ENCODE results near the gene TTC31.
A peak's percentile ranks its signal among the peaks of the same experiment; 100 is the strongest.
"Not testable (repeated sequence)": the region's sequence is repeated elsewhere in the genome, so short reads cannot be mapped to it uniquely, and the experiment has no call there.

The TTC31 gene

DNA sequence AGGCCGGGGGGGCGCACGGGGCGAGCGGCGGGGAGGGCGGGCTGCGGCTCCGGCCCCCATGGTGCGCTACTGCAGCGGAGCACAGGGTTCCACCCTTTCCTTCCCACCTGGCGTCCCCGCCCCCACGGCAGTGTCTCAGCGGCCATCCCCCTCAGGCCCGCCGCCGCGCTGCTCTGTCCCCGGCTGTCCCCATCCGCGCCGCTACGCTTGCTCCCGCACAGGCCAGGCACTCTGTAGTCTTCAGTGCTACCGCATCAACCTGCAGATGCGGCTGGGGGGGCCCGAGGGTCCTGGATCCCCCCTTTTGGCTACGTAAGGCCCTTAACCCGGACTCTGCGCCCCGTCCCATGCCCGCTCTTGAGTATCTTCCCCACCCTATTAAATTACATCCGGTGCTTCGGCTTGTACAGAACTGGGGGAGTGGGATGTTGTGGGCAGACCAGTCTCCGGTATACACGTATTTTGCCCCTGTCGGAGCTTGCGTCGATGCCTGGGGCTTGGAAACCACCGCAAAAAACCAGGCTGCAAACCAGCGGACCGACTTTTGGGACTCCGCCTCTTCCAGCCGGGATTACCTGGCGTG lies 25.2 kb upstream of the TTC31 start:
- DNase-seq: peak; percentile 85

DNA sequence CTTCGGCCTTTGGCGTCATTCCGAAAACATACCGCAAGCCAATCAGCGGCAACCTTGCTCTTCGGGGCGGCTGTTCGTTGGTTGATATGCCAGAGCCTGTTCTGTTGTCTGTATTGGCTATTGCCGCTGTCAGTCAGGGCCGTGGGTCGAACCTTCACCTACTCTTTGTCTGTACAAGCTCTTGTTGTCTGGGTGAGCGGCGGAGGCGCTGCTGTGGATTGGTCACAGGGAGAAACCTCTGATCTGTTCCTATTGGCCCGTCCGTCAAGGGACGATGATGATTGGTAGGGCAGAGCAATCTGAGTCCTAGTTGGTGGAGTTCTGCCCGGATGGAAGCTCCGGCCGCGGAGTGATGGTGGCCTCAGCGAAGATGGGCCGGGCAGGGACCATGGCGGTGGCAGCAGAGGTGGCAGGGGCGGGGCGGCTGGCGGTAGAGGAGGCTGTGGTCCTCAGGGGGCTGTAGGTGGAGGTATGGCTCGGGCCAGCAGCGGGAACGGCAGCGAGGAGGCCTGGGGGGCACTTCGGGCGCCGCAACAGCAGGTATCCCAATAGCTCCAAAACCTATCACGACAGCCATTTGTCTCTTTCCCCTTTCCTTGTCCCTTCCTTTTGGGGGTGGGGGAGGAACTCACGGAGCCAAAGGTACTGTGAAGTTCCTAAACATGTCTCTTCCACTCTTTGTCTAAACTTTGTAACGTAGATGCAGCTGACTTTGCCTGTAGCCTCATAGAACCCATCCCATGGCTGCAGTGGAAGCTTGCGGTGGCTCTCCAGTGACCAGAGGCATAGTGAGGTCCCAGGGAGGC lies 24.5 kb upstream of the TTC31 start, which contains the start of gene WBP1:
WBP1 (plus strand) TSS at position 307 of the 806 bp plus-strand sequence; CDS start at position 472, 165 bp downstream.
- DNase-seq: peak; percentile 97

GRCh38 chr2:74458938-74459363 lies 23.9 kb upstream of the TTC31 start:
- DNase-seq: no peak

GRCh38 chr2:74459503-74460118 lies 23.3 kb upstream of the TTC31 start:
- DNase-seq: not testable (repeated sequence)

GRCh38 chr2:74460187-74460586 lies 22.7 kb upstream of the TTC31 start:
- DNase-seq: not testable (repeated sequence)

- no peak for DNase-seq
Observed at GRCh38 chr2:74461187-74462053, 21.5 kb upstream of the TTC31 start.

DNA sequence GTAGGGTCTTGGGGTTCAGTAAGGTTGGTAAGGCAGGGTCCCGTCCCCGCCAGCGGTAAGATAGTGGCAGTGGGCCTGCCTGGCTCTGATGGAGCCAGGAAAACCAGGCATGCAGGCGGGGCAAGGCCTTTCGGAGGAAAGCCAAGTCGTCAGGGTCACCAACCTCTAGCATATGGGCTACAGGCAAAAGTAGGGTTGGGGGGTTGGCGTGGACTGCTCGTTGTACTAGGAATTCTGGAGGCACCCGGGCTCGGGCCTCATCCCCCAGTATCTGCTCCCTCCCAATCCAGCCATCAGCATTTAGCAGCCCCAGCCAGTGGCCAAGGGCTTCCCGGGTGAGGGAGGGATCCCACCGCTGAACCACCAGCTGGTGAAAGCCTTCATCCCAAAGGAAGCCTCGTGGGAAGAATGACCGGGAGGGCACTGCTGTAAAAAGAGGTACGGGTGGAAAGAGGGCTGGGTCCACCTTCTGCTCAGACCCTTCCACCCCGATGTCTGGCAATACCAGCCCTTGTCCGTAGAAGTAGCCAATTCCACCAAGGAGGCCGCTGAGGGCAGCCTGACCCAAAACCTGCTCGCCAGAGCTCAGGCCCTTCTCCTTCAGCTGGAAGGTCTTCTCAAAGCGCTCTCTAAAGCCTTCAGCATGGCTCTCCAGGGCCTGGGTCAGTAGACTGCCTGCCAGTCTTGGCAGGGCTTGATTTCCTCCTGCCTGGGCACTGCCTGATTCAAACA lies 20.7 kb upstream of the TTC31 start:
- no peak for DNase-seq

- DNase-seq: no peak
Observed at GRCh38 chr2:74462786-74463105, 20.1 kb upstream of the TTC31 start.

- no peak for DNase-seq
Observed at GRCh38 chr2:74464406-74464805, 18.5 kb upstream of the TTC31 start.

GRCh38 chr2:74470742-74471141 lies 12.1 kb upstream of the TTC31 start:
- not testable (repeated sequence) for DNase-seq

DNA sequence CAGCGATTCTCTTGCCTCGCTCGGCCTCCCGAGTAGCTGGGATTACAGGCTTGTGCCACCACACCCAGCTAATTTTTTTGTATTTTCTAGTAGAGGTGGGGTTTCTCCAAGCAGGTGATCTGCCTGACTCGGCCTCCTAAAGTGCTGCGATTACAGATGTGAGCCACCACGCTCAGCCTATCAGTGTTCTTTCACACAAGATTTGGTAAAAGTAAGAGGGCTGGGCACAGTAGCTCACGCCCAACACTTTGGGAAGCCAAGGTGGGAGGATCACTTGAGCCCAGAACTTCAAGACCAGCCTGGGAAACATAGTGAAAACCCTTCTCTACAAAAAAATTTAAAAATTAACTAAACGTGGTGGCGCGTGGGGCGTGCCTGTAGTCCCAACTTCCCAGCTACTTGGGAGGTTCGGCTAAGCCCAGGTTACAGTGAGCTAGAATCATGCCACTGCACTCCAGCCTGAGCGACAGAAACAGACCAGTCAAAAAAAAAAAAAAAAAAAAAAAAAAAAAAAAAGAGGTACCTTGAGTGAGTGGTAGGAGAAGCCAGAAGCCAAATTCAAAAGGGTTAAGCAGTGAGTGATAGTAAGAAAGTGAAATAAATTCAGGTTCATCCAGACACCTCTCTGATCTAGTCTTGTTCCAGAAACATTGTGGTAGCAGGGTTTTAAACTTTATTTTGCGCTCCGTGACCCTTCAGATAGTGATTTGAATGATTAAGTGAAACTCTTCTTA lies 11.4 kb upstream of the TTC31 start:
- no peak for DNase-seq

GRCh38 chr2:74472086-74472944 lies 10.6 kb upstream of the TTC31 start, which contains the start of gene MRPL53:
MRPL53 (minus strand) TSS chr2:74472680; CDS start chr2:74472660, 20 bp downstream.
- DNase-seq: peak; percentile 98

GRCh38 chr2:74472945-74473258 lies 10.0 kb upstream of the TTC31 start:
- no peak for DNase-seq

- no peak for DNase-seq
Observed at GRCh38 chr2:74474481-74474880, 8.4 kb upstream of the TTC31 start.

DNA sequence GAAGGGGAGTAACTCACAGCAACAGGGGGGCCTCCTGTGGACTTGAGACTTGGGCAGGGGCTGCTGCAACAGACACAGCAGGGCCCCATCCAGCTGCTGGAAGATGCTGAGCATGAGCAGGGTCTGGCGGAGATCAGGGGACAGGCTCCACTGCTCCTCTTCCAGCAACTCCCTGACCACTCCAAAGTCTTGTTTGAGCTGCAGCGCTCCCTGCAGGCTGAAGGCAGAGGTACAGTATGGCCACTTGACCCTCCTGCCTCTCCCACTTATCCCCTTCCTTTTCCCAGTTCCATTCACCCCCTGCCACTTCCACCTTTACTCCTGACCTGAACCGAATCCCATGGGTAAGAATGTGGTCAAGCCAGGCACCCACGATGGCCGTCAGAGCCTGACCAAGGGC lies 8.0 kb upstream of the TTC31 start:
- DNase-seq: no peak

DNA sequence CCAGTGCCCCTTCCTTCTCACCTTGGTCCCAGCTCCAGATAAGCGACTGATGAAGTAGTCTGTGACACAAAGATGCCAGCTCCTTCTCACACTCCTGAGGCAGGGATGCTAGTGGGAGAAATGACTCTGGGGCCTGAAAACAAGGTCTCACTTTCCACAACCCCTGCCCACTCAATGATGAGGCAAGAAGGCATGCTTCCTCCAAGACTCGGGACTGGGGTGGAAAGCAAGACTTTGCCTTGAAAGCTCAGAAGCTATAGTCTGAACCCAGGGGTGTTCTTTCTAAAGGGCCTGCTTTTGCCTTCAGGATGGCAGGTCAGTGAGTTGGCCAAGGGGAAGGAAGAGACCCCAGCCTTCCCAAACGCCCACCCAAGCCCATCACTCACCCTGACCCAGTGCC lies 1.4 kb upstream of the TTC31 start:
- no peak for DNase-seq

DNA sequence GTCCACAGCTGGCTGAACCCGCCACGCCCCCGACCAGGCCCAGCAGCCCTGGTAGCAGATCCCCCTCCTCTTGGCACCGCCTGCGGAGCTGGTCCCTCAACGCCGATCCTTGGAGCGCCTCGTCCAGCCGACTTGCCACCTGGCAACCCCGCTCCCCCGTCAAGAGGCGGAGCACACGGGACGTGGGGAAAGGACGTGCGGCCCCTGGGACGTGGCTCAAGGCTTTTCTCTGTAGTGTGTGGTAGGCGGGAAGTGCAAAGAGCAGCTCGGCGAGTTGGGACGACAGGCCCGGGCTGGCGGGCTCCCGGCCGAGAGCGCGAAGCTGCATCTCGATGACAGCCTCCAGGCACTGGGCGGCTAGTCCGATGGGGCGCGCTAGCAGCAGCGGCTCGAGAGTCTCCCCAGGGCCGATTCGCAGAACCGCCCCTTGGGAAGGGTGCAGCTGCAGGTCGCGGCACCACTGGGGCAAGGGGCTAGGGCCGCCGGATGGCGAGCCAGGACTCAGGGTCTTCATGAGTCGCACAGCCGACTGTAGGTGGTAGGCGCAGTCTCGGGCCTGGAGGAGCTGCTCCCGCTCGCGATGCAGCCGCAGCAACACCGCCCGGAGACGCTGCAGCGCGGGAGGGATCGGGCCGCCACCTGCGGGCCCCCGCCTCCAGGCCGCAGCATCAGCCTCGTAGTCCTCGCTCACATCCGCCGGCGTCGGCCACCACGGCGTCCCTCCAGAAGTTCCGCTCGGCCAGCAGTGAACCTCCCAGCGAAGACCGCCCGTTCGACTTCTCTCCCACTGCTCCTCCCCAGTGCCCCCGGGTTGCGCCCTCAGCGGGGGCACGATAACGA lies 700 bp upstream of the TTC31 start:
- peak; percentile 54 for DNase-seq

GRCh38 chr2:74483675-74484164 lies 839 bp downstream of the TTC31 start:
- DNase-seq: not testable (repeated sequence)

DNA sequence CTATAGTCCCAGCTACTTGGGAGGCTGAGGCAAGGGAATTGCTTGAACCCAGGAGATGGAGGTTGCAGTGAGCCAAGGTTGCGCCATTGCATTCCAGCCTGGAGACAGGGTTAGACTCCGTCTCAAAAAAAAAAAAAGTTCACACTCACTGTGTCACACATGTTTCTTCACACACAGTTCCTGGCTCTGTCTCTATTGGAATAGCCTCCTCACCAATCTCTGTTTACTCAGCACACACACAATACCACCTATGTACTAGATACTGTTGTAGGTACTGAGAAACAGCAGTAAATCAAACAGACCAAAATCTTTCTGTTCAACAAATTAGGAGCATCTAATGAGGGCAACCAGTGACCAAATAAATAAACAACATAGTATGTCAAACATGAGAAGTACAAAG lies 3.3 kb downstream of the TTC31 start:
- DNase-seq: no peak
